Central memory CD8-positive, alpha-beta T cell (primary cell): ENCODE measurements around the gene IL36RN.

Experiments used
- ATAC-seq: fragments of 150-1000 bp; cut with Tn5 transposase; replicated peaks from 2 replicates; pipeline ENCODE4 v1.10.0; 2022; ENCODE audit warnings: mild to moderate bottlenecking, moderate FRiP score, moderate number of reproducible peaks; ENCODE audit not compliant: poor library complexity, severe bottlenecking; ENCODE audit errors: extremely low read depth
- DNase-seq, 2 donors: peaks; one replicate each; pipeline ENCODE4 v3.0.0; 2021; ENCODE audit warnings: low spot score in 2 of 2
- H3K27ac Mint-ChIP-seq: one replicate; pipeline ENCODE4 v1.8.0; 2022; ENCODE audit warnings: low read depth, mild to moderate bottlenecking, moderate library complexity, mixed read lengths
- H3K27me3 Mint-ChIP-seq: one replicate; pipeline ENCODE4 v1.8.0; 2022; ENCODE audit warnings: mixed read lengths
- H3K36me3 Mint-ChIP-seq: one replicate; pipeline ENCODE4 v1.8.0; 2022; ENCODE audit warnings: mild to moderate bottlenecking, moderate library complexity, mixed read lengths; ENCODE audit not compliant: insufficient read depth
- H3K4me1 Mint-ChIP-seq: one replicate; pipeline ENCODE4 v1.8.0; 2022; ENCODE audit warnings: mixed read lengths
- H3K4me3 Mint-ChIP-seq: one replicate; pipeline ENCODE4 v1.8.0; 2022; ENCODE audit warnings: mild to moderate bottlenecking, moderate library complexity, mixed read lengths
- H3K9me3 Mint-ChIP-seq: one replicate; pipeline ENCODE4 v1.8.0; 2022; ENCODE audit warnings: mixed read lengths

The IL36RN gene

DNA sequence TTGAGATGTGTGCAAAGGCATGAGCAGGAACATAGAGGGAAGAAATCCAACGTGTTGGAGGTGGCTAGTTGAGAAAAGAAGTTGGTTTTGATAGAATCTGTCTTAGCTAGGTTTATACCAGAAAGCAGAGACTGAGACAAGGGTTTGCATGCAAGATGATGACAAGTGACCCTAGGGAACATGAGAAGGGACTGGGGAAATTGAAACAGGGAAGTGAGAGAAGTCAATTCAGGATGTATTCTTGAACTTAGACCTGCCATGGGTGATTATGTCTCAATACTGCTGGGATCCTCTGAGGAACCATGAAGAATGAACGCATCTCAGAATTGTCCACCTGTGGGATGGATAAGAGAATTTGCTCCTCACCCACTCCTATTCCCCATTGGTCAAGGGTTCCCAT lies 33.3 kb upstream of the IL36RN start:
- Mint-ChIP-seq H3K9me3 (no peaks in the 10 kb centered on the region), H3K4me1 (no peaks in the 10 kb centered on the region), H3K4me3 (no peak overlapping the region), H3K27ac (no peak overlapping the region), H3K27me3 (peaks cover 68% of the 10 kb centered on the region), H3K36me3 (no peaks in the 10 kb centered on the region)
- ATAC-seq (no peak), DNase-seq (no peak)

DNA sequence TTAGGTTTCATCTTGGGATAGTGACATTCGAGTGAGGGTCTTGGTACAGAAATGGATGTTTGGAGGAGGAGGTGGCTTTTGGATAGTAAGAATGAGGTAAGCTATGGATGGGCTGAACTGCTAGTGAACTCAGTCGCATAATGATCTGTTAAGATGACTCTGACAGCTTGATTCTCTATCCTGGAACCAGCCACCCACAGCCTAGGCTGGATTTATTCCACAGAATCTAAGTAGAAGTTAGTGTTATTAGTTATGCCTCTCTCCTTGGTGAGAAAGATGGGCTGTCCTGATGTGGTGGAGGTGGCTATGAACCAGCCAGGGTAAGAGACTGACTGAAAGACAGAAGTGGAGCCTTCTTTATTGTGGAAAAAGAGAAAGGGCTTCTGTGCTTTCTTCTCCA lies 31.3 kb upstream of the IL36RN start:
- Mint-ChIP-seq H3K4me3 (no peak overlapping the region), H3K4me1 (no peaks in the 10 kb centered on the region), H3K27ac (no peak overlapping the region), H3K9me3 (no peaks in the 10 kb centered on the region), H3K36me3 (no peaks in the 10 kb centered on the region), H3K27me3 (peaks cover 64% of the 10 kb centered on the region)
- ATAC-seq (no peak), DNase-seq (no peak)

- no peak for DNase-seq
- ATAC-seq = no peak
- no peak overlapping the region for H3K27ac Mint-ChIP-seq
- peaks cover 63% of the 10 kb centered on the region for H3K27me3 Mint-ChIP-seq
- H3K36me3 Mint-ChIP-seq = no peaks in the 10 kb centered on the region
- H3K4me3 Mint-ChIP-seq = no peak overlapping the region
- no peaks in the 10 kb centered on the region for H3K9me3 Mint-ChIP-seq
- H3K4me1 Mint-ChIP-seq = no peaks in the 10 kb centered on the region
Measured at GRCh38 chr2:113028112-113028511, 30.9 kb upstream of the IL36RN start.

DNA sequence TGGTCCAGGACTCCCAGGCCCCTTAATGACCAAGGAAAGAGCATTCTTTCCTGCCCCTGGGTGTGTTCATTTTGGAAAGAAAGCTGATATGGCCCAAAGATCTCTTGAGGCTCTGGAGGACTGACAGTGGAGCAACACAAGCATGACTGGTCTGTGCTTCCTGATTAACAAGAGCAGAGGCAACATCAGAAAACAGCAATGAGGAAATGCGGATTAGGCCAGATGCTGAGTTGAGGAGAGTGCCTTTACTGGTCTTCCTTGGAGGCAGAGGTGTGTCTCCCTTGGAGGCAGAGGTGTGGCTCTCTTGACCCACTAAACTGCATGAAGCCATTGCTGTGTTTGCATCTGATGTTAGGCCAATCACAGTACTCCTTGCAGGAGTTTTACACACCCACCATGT lies 26.3 kb upstream of the IL36RN start:
- Mint-ChIP-seq H3K4me1 (no peaks in the 10 kb centered on the region), H3K27me3 (peaks cover 50% of the 10 kb centered on the region), H3K4me3 (no peak overlapping the region), H3K27ac (no peak overlapping the region), H3K36me3 (no peaks in the 10 kb centered on the region), H3K9me3 (no peaks in the 10 kb centered on the region)
- ATAC-seq (no peak), DNase-seq (no peak)

GRCh38 chr2:113034016-113034415 lies 25.0 kb upstream of the IL36RN start:
- H3K4me1 Mint-ChIP-seq = no peaks in the 10 kb centered on the region
- no peak for DNase-seq
- H3K4me3 Mint-ChIP-seq = no peak overlapping the region
- H3K27me3 Mint-ChIP-seq = peaks cover 55% of the 10 kb centered on the region
- ATAC-seq = no peak
- no peaks in the 10 kb centered on the region for H3K36me3 Mint-ChIP-seq
- H3K9me3 Mint-ChIP-seq = no peaks in the 10 kb centered on the region
- H3K27ac Mint-ChIP-seq = no peak overlapping the region

- ATAC-seq (no peak), DNase-seq (no peak)
- H3K27me3 Mint-ChIP-seq = peaks cover 41% of the 10 kb centered on the region
- H3K4me3 Mint-ChIP-seq = no peak overlapping the region
- no peaks in the 10 kb centered on the region for H3K9me3 Mint-ChIP-seq
- no peaks in the 10 kb centered on the region for H3K4me1 Mint-ChIP-seq
- no peaks in the 10 kb centered on the region for H3K36me3 Mint-ChIP-seq
- H3K27ac Mint-ChIP-seq = no peak overlapping the region
Measured at GRCh38 chr2:113036763-113037162, 22.2 kb upstream of the IL36RN start.

GRCh38 chr2:113038291-113038690 lies 20.7 kb upstream of the IL36RN start:
- Mint-ChIP-seq H3K27ac (no peak overlapping the region), H3K36me3 (no peaks in the 10 kb centered on the region), H3K27me3 (peaks cover 41% of the 10 kb centered on the region), H3K4me1 (no peaks in the 10 kb centered on the region), H3K9me3 (no peaks in the 10 kb centered on the region), H3K4me3 (no peak overlapping the region)
- no peak for ATAC-seq
- no peak for DNase-seq

- Mint-ChIP-seq H3K27me3 (peaks cover 41% of the 10 kb centered on the region), H3K36me3 (no peaks in the 10 kb centered on the region), H3K9me3 (no peaks in the 10 kb centered on the region), H3K4me1 (no peaks in the 10 kb centered on the region), H3K27ac (no peak overlapping the region), H3K4me3 (no peak overlapping the region)
- DNase-seq (no peak), ATAC-seq (no peak)
Measured at GRCh38 chr2:113039158-113039557, 19.8 kb upstream of the IL36RN start.

DNA sequence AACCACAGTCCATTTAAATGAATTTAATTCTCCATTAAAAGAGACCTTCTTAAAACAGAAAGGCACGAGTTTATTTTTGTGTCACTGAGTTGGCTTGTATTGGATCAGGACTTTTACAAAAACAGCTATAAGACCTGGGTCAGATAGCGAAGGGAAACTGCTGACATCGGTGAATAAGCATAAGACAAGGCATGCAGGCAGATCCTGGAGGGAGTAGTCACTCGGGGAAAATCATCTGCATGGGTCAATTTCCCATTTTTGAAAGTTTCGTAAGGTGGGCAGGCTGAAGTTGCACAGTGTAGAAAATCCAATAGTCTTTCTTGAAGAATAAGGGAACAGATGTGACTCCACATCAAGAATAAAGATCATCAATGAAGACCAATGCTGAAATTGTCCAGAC lies 19.3 kb upstream of the IL36RN start:
- DNase-seq (no peak), ATAC-seq (no peak)
- Mint-ChIP-seq H3K36me3 (no peaks in the 10 kb centered on the region), H3K4me3 (no peak overlapping the region), H3K9me3 (no peaks in the 10 kb centered on the region), H3K4me1 (no peaks in the 10 kb centered on the region), H3K27ac (no peak overlapping the region), H3K27me3 (peaks cover 40% of the 10 kb centered on the region)

GRCh38 chr2:113041871-113042270 lies 17.1 kb upstream of the IL36RN start:
- H3K27ac Mint-ChIP-seq = no peak overlapping the region
- H3K4me3 Mint-ChIP-seq = no peak overlapping the region
- H3K36me3 Mint-ChIP-seq = no peaks in the 10 kb centered on the region
- H3K9me3 Mint-ChIP-seq = no peaks in the 10 kb centered on the region
- ATAC-seq = no peak
- DNase-seq = no peak
- H3K4me1 Mint-ChIP-seq = no peaks in the 10 kb centered on the region
- peaks cover 33% of the 10 kb centered on the region for H3K27me3 Mint-ChIP-seq

- DNase-seq (no peak), ATAC-seq (no peak)
- H3K4me1 Mint-ChIP-seq = peaks cover 9% of the 10 kb centered on the region
- peaks cover 51% of the 10 kb centered on the region for H3K27me3 Mint-ChIP-seq
- no peak overlapping the region for H3K4me3 Mint-ChIP-seq
- H3K36me3 Mint-ChIP-seq = no peaks in the 10 kb centered on the region
- no peak overlapping the region for H3K27ac Mint-ChIP-seq
- peaks cover 5% of the 10 kb centered on the region for H3K9me3 Mint-ChIP-seq
Measured at GRCh38 chr2:113046465-113046864, 12.5 kb upstream of the IL36RN start.

DNA sequence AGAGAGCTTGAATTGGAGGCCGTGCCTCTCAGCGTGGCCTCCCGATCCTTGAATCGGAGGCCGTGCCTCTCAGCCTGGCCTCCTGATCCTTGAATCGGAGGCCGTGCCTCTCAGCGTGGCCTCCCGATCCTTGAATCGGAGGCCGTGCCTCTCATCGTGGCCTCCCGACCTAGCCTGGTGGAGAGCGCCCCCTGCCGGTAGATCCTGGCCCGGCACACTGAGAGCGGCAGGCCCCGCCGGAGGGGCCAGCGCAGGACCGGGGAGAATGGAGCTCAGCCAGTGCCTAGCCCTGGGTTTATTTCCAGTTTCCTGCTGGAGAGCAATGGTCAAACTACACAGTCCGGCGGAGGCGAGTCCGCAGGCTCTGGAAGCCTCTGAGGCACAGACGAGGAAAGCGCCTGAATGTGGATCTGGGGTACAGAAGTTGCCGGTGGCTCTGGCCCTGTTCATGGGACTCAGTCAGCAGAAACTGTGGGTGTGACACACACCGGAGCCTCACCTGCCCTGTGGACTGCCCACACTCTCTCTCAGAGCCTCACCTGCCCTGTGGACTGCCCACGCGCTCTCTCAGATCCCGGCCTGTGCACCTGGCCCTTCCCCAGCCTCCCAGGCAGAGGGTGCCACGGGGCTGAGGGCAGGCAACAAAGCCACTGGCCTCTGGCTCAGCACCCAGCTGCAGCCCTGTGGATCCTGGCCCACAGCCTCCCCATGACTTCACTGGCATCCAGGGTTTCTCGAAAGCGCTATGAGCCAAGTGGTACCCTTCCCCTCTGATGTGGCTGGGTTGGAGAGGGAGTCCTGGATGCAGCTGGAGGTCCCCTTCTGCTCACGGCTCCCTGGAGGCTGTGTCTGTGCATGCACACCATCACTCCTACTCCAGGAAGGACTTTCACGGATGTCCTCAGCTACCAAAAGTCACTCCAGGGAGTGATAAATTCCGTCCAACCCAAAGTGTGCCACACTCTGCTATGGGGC lies 7.8 kb upstream of the IL36RN start:
- H3K36me3 Mint-ChIP-seq = peaks cover 1% of the 10 kb centered on the region
- peaks cover 13% of the 10 kb centered on the region for H3K4me1 Mint-ChIP-seq
- H3K9me3 Mint-ChIP-seq = peaks cover 22% of the 10 kb centered on the region
- peaks cover 74% of the 10 kb centered on the region for H3K27me3 Mint-ChIP-seq
- no peak overlapping the region for H3K27ac Mint-ChIP-seq
- no peak for DNase-seq
- ATAC-seq = no peak
- H3K4me3 Mint-ChIP-seq = no peak overlapping the region

- H3K27ac Mint-ChIP-seq = no peak within 1 kb of the TSS
- H3K4me3 Mint-ChIP-seq = no peak within 1 kb of the TSS
- peaks cover 13% of the 10 kb centered on the region for H3K4me1 Mint-ChIP-seq
- peaks cover 1% of the 10 kb centered on the region for H3K36me3 Mint-ChIP-seq
- DNase-seq (no peak), ATAC-seq (no peak)
- peaks cover 62% of the 10 kb centered on the region for H3K27me3 Mint-ChIP-seq
- H3K9me3 Mint-ChIP-seq = peaks cover 22% of the 10 kb centered on the region
Measured at GRCh38 chr2:113052396-113052917, 6.5 kb upstream of the IL36RN start, which contains the start of gene IL36B. Gene IL36B (minus strand): TSS chr2:113052867.
